MM.1S (cell line): Measurements from ENCODE around the gene CIT.

Experiments
- EZH2 ChIP-seq: fragments of 300-600 bp; sonication (generic); optimal IDR thresholded peaks from 2 replicates; pipeline ENCODE3; 2017; ENCODE audit warnings: low read depth, mild to moderate bottlenecking, antibody characterized with exemption, low read length, mixed read lengths
- TF ChIP-seq, protein P1 (sequence below): fragments of 300-600 bp; sonication (generic); IDR thresholded peaks from 2 replicates; pipeline ENCODE4 v1.5.1; 2016; ENCODE audit warnings: antibody characterized with exemption, low read length, mixed read lengths

DNA sequence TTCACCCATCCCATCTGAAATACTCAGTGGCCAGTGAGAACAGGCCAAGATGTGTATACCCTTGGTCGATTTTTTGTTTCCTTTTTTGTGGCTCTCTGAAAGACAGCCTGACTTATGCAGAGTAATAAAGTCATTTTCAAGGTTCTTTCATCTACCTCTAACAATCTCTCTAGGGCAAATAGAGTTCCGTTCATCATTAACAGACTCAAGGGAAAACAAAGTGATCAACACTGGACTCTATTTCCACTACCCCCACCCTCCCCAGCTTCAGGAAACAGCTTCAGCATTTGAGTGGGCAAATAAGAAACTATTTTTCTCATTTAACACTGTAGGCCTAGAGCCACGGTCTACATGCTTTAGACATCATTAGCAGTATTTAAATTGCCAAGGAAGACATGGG lies 193.3 kb downstream of the CIT start:
- TF ChIP-seq, protein P1, sequence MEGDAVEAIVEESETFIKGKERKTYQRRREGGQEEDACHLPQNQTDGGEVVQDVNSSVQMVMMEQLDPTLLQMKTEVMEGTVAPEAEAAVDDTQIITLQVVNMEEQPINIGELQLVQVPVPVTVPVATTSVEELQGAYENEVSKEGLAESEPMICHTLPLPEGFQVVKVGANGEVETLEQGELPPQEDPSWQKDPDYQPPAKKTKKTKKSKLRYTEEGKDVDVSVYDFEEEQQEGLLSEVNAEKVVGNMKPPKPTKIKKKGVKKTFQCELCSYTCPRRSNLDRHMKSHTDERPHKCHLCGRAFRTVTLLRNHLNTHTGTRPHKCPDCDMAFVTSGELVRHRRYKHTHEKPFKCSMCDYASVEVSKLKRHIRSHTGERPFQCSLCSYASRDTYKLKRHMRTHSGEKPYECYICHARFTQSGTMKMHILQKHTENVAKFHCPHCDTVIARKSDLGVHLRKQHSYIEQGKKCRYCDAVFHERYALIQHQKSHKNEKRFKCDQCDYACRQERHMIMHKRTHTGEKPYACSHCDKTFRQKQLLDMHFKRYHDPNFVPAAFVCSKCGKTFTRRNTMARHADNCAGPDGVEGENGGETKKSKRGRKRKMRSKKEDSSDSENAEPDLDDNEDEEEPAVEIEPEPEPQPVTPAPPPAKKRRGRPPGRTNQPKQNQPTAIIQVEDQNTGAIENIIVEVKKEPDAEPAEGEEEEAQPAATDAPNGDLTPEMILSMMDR: no peak
- TF ChIP-seq EZH2: no peak
